Measurements from ENCODE around the gene NDUFAF8. TPM values are rescaled to one million over a fixed set of nuclear protein-coding genes. Genes with fewer than 3 reads are reported as not detected.

Gene NDUFAF8, protein sequence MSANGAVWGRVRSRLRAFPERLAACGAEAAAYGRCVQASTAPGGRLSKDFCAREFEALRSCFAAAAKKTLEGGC
- 43.1 and 61.9 TPM in 2 replicates for total RNA-seq (2013; cell fraction: nucleolus; rRNA removed)
- total RNA-seq (2014; rRNA removed) (97.9 and 107 TPM in 2 replicates), total RNA-seq (2014; rRNA removed; fragmentation: Illumina TruSeq; extraction: Trizol) (91.4 and 105 TPM in 2 replicates), total RNA-seq (2021) (95.6 and 99.9 TPM in 2 replicates), polyA plus RNA-seq (2011; rRNA removed) (140 and 160 TPM in 2 replicates), polyA plus RNA-seq (2014; fragmentation: Illumina TruSeq; extraction: Trizol) (36.2 and 53.0 TPM in 2 replicates), polyA plus RNA-seq (2014; fragmentation: Nextera tagmentation; extraction: Ambion mirVana) (10 to 100 TPM; 22.0 to 71.5 TPM), polyA plus RNA-seq (2014; rRNA removed) (122 and 133 TPM in 2 replicates), polyA plus RNA-seq (2016; fragmentation: Nextera tagmentation; extraction: Ambion mirVana) (100 to 1,000 TPM; 295 to 307 TPM), polyA minus RNA-seq (2011; rRNA and poly(A)+ RNA removed) (16.9 and 31.7 TPM in 2 replicates), Bru-seq, nascent RNA (percentile 85 among the genes with signal in this experiment), BruChase-seq, experiment 1, labeled RNA remaining after a 6-hour chase (percentile 81 among the genes with signal in this experiment), BruChase-seq, experiment 2, labeled RNA remaining after a 2-hour chase (percentile 78 among the genes with signal in this experiment)
- 142 TPM for polyA plus RNA-seq (2011; ENCODE audit: low read depth)
- 73.5 and 95.5 TPM in 2 replicates for polyA plus RNA-seq (2011; cell fraction: cytosol; rRNA removed)
- 77.4 and 78.7 TPM in 2 replicates for polyA plus RNA-seq (2011; cell fraction: nucleus; rRNA removed)
- polyA plus RNA-seq (2012): 85.0 and 88.2 TPM in 2 replicates
- polyA minus RNA-seq (2011; cell fraction: cytosol; rRNA and poly(A)+ RNA removed): 10.7 and 11.9 TPM in 2 replicates
- polyA minus RNA-seq (2011; cell fraction: nucleus; rRNA and poly(A)+ RNA removed): 7.6 and 17.1 TPM in 2 replicates
- long read RNA-seq, experiment 1, transcript NDUFAF8-201 (3 exons, 615 nt): major isoform, 30 of 34 reads
- long read RNA-seq, experiment 1, partial matches to known transcripts: 0 of 34 reads
- long read RNA-seq, experiment 1, other reads (novel, unspliced or antisense): 3 of 34 reads
- long read RNA-seq, experiment 2, transcript NDUFAF8-201 (3 exons, 615 nt): major isoform, 15 of 21 reads
- long read RNA-seq, experiment 2, partial matches to known transcripts: 1 of 21 reads
- long read RNA-seq, experiment 2, other reads (novel, unspliced or antisense): 5 of 21 reads

- intact Hi-C loops (cut with micrococcal nuclease; ENCODE audit: unreplicated experiment): no loop called here
- Histone ChIP-seq H3K79me2 (ENCODE audit: control insufficient read depth, insufficient read depth, low read length) (peaks cover 39% of the 10 kb centered on the region), H2AFZ (ENCODE audit: control insufficient read depth, low read depth, low read length) (peak within 1 kb of the TSS; percentile 56), H3K9ac (ENCODE audit: control insufficient read depth, insufficient read depth, low read length) (peak within 1 kb of the TSS; percentile 84), H4K20me1 (ENCODE audit: control insufficient read depth, insufficient read depth) (no peaks in the 10 kb centered on the region), H3K9me3 (replicated peaks; ENCODE audit: control insufficient read depth, insufficient read depth, low read length) (no peaks in the 10 kb centered on the region), H3K27me3 (replicated peaks in 1 of 2; ENCODE audit: control insufficient read depth in 2 of 2, insufficient read depth in 2 of 2, low read length in 1 of 2) (no peaks in the 10 kb centered on the region), H3K4me2 (ENCODE audit: control insufficient read depth, insufficient read depth) (peak within 1 kb of the TSS; percentile 94), H3K27ac (ENCODE audit: control insufficient read depth, insufficient read depth) (peak within 1 kb of the TSS; percentile 77), H3K4me3 (peak within 1 kb of the TSS; percentile 93), H3K36me3 (ENCODE audit: control insufficient read depth in 2 of 2, insufficient read depth in 2 of 2, low read length in 1 of 2) (peaks cover 0 to 2% of the 10 kb centered on the region in 2 experiments; a peak in 2 of 4 replicates), H3K4me1 (ENCODE audit: control insufficient read depth, insufficient read depth, low read length) (peaks cover 12% of the 10 kb centered on the region)
- DNase-seq (ENCODE audit: low read depth, low spot score) (peak; percentile 98), FAIRE-seq (peak; percentile 99), ATAC-seq (peak; percentile 96)
- ChIA-PET CTCF (interaction anchor here (1.0 to 3.1 kb wide), 7 partner anchors 9 to 96 kb away, joined by 3 to 17 read pairs (median 4); partner anchors contain the start of gene CEP131), RAD21 (ENCODE audit: unreplicated experiment) (interaction anchor here (0.7 to 2.0 kb wide), 6 partner anchors 10 to 313 kb away, joined by 3 to 18 read pairs (median 4); partner anchors contain the start of genes CEP131 and FAAP100), SMC1A (ENCODE audit: uncharacterized antibody, unreplicated experiment) (interaction anchor here (0.6 to 2.2 kb wide), 5 partner anchors 9 to 246 kb away, joined by 3 to 7 read pairs (median 6); no protein-coding TSS in a partner anchor), POLR2A (interaction anchor here (1.4 to 1.8 kb wide), 2 partner anchors 10 to 16 kb away, joined by 7 to 18 read pairs; partner anchors contain the start of gene CEP131)
- in situ Hi-C loops (cut with MboI): loop anchor here (25.0 kb wide), 1 partner anchor 227 kb away; no protein-coding TSS in a partner anchor
- no TSS peak for BruUV-seq (replicated peaks)
- 2% methylated on average over 72 of the region's 100 CpGs for WGBS (ENCODE audit: insufficient coverage, insufficient replicate concordance, low lambda C conversion rate, missing lambda C conversion rate)
- TF ChIP-seq NKRF (conservative IDR thresholded peaks at IDR 0.05) (peak; percentile 69), MYB (IDR thresholded peaks at IDR 0.05; ENCODE audit: borderline replicate concordance, low read depth, low read length) (no peak), SMARCA5 (IDR thresholded peaks at IDR 0.05) (0 out of 2 replicates have a peak, but pooled peaks have one; percentile 44), BHLHE40 (IDR thresholded peaks at IDR 0.05; ENCODE audit: borderline replicate concordance in 1 of 2, low read depth in 2 of 2, low read length in 1 of 2) (peak in 1 of 2 experiments; percentile 66; a peak in 2 of 4 replicates), TCF12 (IDR thresholded peaks at IDR 0.05; ENCODE audit: low read depth, low read length) (0 out of 2 replicates have a peak, but pooled peaks have one; percentile 16), RELB (IDR thresholded peaks at IDR 0.05; ENCODE audit: low read depth) (peak; percentile 66), BRCA1 (IDR thresholded peaks at IDR 0.05; ENCODE audit: low read depth, low read length) (no peak)
- TF ChIP-seq, protein P1, sequence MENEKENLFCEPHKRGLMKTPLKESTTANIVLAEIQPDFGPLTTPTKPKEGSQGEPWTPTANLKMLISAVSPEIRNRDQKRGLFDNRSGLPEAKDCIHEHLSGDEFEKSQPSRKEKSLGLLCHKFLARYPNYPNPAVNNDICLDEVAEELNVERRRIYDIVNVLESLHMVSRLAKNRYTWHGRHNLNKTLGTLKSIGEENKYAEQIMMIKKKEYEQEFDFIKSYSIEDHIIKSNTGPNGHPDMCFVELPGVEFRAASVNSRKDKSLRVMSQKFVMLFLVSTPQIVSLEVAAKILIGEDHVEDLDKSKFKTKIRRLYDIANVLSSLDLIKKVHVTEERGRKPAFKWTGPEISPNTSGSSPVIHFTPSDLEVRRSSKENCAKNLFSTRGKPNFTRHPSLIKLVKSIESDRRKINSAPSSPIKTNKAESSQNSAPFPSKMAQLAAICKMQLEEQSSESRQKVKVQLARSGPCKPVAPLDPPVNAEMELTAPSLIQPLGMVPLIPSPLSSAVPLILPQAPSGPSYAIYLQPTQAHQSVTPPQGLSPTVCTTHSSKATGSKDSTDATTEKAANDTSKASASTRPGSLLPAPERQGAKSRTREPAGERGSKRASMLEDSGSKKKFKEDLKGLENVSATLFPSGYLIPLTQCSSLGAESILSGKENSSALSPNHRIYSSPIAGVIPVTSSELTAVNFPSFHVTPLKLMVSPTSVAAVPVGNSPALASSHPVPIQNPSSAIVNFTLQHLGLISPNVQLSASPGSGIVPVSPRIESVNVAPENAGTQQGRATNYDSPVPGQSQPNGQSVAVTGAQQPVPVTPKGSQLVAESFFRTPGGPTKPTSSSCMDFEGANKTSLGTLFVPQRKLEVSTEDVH (IDR thresholded peaks at IDR 0.05; ENCODE audit: low read depth, partially characterized antibody): peak; percentile 79
Observed at GRCh38 chr17:81238815-81239713, at the start of gene NDUFAF8, which contains the start of gene TEPSIN. TSS of gene NDUFAF8 (plus strand) at chr17:81239318. CDS start at chr17:81239364, 46 bp downstream. TSS of gene TEPSIN (minus strand) at chr17:81239055. CDS start at chr17:81239033, 22 bp downstream.

Data from GM12878 (cell line).